ENCODE data around the gene CCL7. TPM values are rescaled to one million over a fixed set of nuclear protein-coding genes. Genes with fewer than 3 reads are reported as not detected.

CCL7 gene
- total and polyA plus RNA-seq, 8 donors = 0.96 to 3.7 TPM; not detected in 6

- TF ChIP-seq CTCF (IDR thresholded peaks at IDR 0.05) = no peak
- Histone ChIP-seq H3K4me3 (no peak overlapping the region), H3K9me3 (no peaks in the 10 kb centered on the region), H3K36me3 (no peaks in the 10 kb centered on the region), H3K27me3 (no peaks in the 10 kb centered on the region), H3K27ac (no peak overlapping the region), H3K4me1 (peaks cover 16 to 34% of the 10 kb centered on the region in 2 donors)
- intact Hi-C loops (cut with DNase I) = no loop called here
- ATAC-seq = no peak
- DNase-seq = no peak
Observed at GRCh38 chr17:34259146-34259545, 10.9 kb upstream of the CCL7 start.

- Histone ChIP-seq H3K27me3 (no peaks in the 10 kb centered on the region), H3K36me3 (no peaks in the 10 kb centered on the region), H3K4me3 (no peak overlapping the region), H3K4me1 (peaks cover 0 to 17% of the 10 kb centered on the region in 2 donors), H3K27ac (no peak overlapping the region), H3K9me3 (no peaks in the 10 kb centered on the region)
- TF ChIP-seq CTCF (IDR thresholded peaks at IDR 0.05) = no peak
- intact Hi-C loops (cut with DNase I) = no loop called here
- no peak for ATAC-seq
- no peak for DNase-seq
Observed at GRCh38 chr17:34260861-34261260, 9.2 kb upstream of the CCL7 start.

- no peak for TF ChIP-seq CTCF (IDR thresholded peaks at IDR 0.05)
- DNase-seq (no peak), ATAC-seq (no peak)
- intact Hi-C loops (cut with DNase I) = no loop called here
- H3K4me3 ChIP-seq = no peak overlapping the region
- peaks cover 0 to 10% of the 10 kb centered on the region in 2 donors for H3K4me1 ChIP-seq
- H3K27ac ChIP-seq = no peak overlapping the region
- no peaks in the 10 kb centered on the region for H3K9me3 ChIP-seq
- H3K27me3 ChIP-seq = no peaks in the 10 kb centered on the region
- no peaks in the 10 kb centered on the region for H3K36me3 ChIP-seq
Observed at GRCh38 chr17:34261568-34262337, 8.3 kb upstream of the CCL7 start.

- DNase-seq = no peak
- no peak for TF ChIP-seq CTCF (IDR thresholded peaks at IDR 0.05)
- intact Hi-C loops (cut with DNase I) = no loop called here
- ATAC-seq = no peak
- Histone ChIP-seq H3K27me3 (no peaks in the 10 kb centered on the region), H3K9me3 (no peaks in the 10 kb centered on the region), H3K4me1 (peaks cover 0 to 4% of the 10 kb centered on the region in 2 donors), H3K4me3 (no peak overlapping the region), H3K27ac (no peak overlapping the region), H3K36me3 (no peaks in the 10 kb centered on the region)
Observed at GRCh38 chr17:34265711-34266110, 4.3 kb upstream of the CCL7 start.

GRCh38 chr17:34275881-34276280 is 5.9 kb downstream of the CCL7 start:
- H3K4me3 ChIP-seq = no peak overlapping the region
- H3K9me3 ChIP-seq = no peaks in the 10 kb centered on the region
- H3K27me3 ChIP-seq = no peaks in the 10 kb centered on the region
- no peaks in the 10 kb centered on the region for H3K4me1 ChIP-seq
- TF ChIP-seq CTCF (IDR thresholded peaks at IDR 0.05) = no peak
- H3K36me3 ChIP-seq = no peaks in the 10 kb centered on the region
- DNase-seq (peak in 2 of 4 donors; percentile 63 to 80), ATAC-seq (peak; percentile 86)
- H3K27ac ChIP-seq = no peak overlapping the region
- intact Hi-C loops (cut with DNase I) = no loop called here
